ENCODE data around the gene PDXK.

Gene PDXK

GRCh38 chr21:43786807-43787440 is 68.0 kb downstream of the PDXK start:
- DNase-seq, result no peak

- peak; percentile 53 for DNase-seq
Observed at GRCh38 chr21:43789276-43790009, 70.5 kb downstream of the PDXK start, which contains the start of gene RRP1. RRP1 (plus strand) TSS chr21:43789577; CDS start chr21:43789630, 53 bp downstream.

GRCh38 chr21:43790010-43790524 is 71.1 kb downstream of the PDXK start:
- no peak for DNase-seq

GRCh38 chr21:43792406-43792805 is 73.5 kb downstream of the PDXK start:
- DNase-seq, result no peak

- DNase-seq, result no peak
Observed at GRCh38 chr21:43793243-43793642, 74.3 kb downstream of the PDXK start.

- DNase-seq, result no peak
Observed at GRCh38 chr21:43794311-43794710, 75.4 kb downstream of the PDXK start.

- no peak for DNase-seq
Observed at GRCh38 chr21:43794857-43795256, 75.9 kb downstream of the PDXK start.

- no peak for DNase-seq
Observed at GRCh38 chr21:43797415-43797814, 78.5 kb downstream of the PDXK start.

GRCh38 chr21:43797925-43798715 is 79.2 kb downstream of the PDXK start:
- no peak for DNase-seq

- no peak for DNase-seq
Observed at GRCh38 chr21:43799301-43799840, 80.4 kb downstream of the PDXK start.

- DNase-seq, result no peak
Observed at GRCh38 chr21:43800124-43800523, 81.2 kb downstream of the PDXK start.

GRCh38 chr21:43800566-43800965 is 81.6 kb downstream of the PDXK start:
- DNase-seq, result no peak

GRCh38 chr21:43801006-43801783 is 82.3 kb downstream of the PDXK start:
- no peak for DNase-seq

- no peak for DNase-seq
Observed at GRCh38 chr21:43802713-43803313, 83.9 kb downstream of the PDXK start.

- no peak for DNase-seq
Observed at GRCh38 chr21:43803558-43804300, 84.8 kb downstream of the PDXK start.

GRCh38 chr21:43805275-43805800 is 86.4 kb downstream of the PDXK start:
- no peak for DNase-seq

- no peak for DNase-seq
Observed at GRCh38 chr21:43806017-43806710, 87.2 kb downstream of the PDXK start.

- DNase-seq, result no peak
Observed at GRCh38 chr21:43808367-43808766, 89.4 kb downstream of the PDXK start.

- DNase-seq, result no peak
Observed at GRCh38 chr21:43808832-43809251, 89.9 kb downstream of the PDXK start.

GRCh38 chr21:43809346-43809799 is 90.4 kb downstream of the PDXK start:
- no peak for DNase-seq

Data from NCI-H748 treated with DMSO at 0.1 percent for 48 hours (cell line).